ENCODE measurements around the gene CHD1L. TPM values are rescaled to one million over a fixed set of nuclear protein-coding genes. Genes with fewer than 3 reads are reported as not detected.

The CHD1L gene
- total and polyA plus RNA-seq, 2 donors (not counting 3 experiments of a cell fraction or from before 2014, with no cell fraction given) = 12.3 to 33.8 TPM

DNA sequence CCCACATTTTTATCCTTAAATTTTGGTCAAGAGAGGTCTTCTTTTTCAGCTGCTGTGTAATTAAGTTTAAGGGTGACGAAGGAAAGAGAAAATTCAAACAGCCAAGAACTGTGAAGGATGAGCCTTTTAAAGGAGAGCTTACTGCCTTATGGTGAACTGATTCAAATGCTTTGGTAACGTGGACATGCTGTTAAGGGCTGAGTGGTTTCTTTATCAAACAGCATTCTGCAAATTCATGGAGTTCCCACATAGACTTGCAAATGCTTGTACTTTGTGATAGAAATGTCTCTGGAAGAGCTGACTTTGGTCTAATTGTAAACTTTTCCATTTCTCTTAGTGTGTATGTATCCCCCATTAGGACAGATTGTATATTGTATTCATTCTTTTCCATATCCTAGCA lies 93.8 kb downstream of the CHD1L start:
- Histone ChIP-seq H2AFZ (ENCODE audit: low read depth, low read length) (no peak overlapping the region), H3K9me3 (replicated peaks; ENCODE audit: control insufficient read depth, insufficient read depth, low read length) (no peaks in the 10 kb centered on the region), H3K4me2 (ENCODE audit: insufficient read depth, low read length) (no peak overlapping the region), H3K9ac (replicated peaks; ENCODE audit: extremely low read depth, insufficient read depth, low read length) (no peak overlapping the region), H3K4me1 (ENCODE audit: control insufficient read depth, extremely low read depth, insufficient read depth, low read length) (no peaks in the 10 kb centered on the region), H3K27me3 (ENCODE audit: control insufficient read depth in 2 of 2, insufficient read depth in 2 of 2, low read length in 2 of 2) (peaks cover 0 to 2% of the 10 kb centered on the region in 2 experiments), H3K9me1 (replicated peaks; ENCODE audit: control insufficient read depth, extremely low read depth, insufficient read depth, low read length) (no peaks in the 10 kb centered on the region), H3K79me2 (ENCODE audit: control insufficient read depth, insufficient read depth, low read length) (no peaks in the 10 kb centered on the region), H3K4me3 (replicated peaks in 1 of 3; ENCODE audit: insufficient read depth in 1 of 3, low read depth in 1 of 3, low read length in 3 of 3) (no peak overlapping the region), H3K27ac (ENCODE audit: insufficient read depth, low read depth, low read length) (no peak overlapping the region), H4K20me1 (replicated peaks; ENCODE audit: control insufficient read depth, extremely low read depth, insufficient read depth, low read length) (no peaks in the 10 kb centered on the region), H3K36me3 (ENCODE audit: control insufficient read depth in 2 of 2, extremely low read depth in 1 of 2, insufficient read depth in 2 of 2, low read length in 2 of 2) (no peaks in the 10 kb centered on the region)
- no peak for DNase-seq (ENCODE audit: low read depth, low spot score)
- TF ChIP-seq JUN (IDR thresholded peaks at IDR 0.05; ENCODE audit: borderline replicate concordance, insufficient read depth, insufficient read length, low read depth) (no peak), CTCF (IDR thresholded peaks at IDR 0.05; ENCODE audit: extremely low read depth in 1 of 2, insufficient read depth in 1 of 2, low read depth in 1 of 2, low read length in 2 of 2) (no peak), POLR2AphosphoS5 (IDR thresholded peaks at IDR 0.05; ENCODE audit: insufficient read depth, low read depth, low read length) (no peak)
- FAIRE-seq = no peak
- BruUV-seq (replicated peaks) = no TSS peak
- POLR2A ChIA-PET = no interaction called here
- dilution Hi-C loops (cut with MboI; ENCODE audit: extremely low pct_ligation_motif_present, low sequenced_read_pairs) (no loop called here), intact Hi-C loops (cut with micrococcal nuclease) (no loop called here)
- CTCF ChIA-PET = interaction anchor here (1.8 kb wide), 1 partner anchor 14 kb away, joined by 4 read pairs; no protein-coding TSS in a partner anchor

DNA sequence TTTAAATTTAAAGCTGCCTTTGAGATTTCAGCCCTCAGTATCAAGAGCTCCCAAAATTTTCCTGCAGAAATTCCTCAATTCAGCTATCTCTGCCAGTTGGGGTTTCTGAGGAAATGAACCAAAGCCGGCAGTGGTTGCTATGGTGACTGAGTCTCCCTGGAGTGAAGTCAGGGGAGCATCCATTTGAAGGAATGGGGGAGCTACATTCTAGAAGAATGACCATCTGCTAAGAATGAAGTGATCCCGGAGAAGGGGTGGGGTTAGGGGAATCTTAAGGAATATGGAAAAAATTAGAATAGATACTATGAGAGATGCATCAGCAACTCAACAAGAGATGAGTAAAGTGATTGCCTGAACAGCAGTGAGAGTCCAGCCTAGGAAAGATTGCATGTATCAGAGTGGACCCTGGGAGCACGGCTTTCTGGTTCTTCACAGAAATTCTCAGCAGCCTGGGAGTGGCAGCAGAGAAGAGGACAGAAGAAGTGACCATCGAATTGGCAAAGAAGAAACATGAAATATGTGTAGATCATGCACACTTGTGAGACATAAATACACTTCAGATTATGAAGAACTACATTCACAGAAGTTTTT lies 94.7 kb downstream of the CHD1L start:
- H3K36me3 ChIP-seq (ENCODE audit: control insufficient read depth in 2 of 2, extremely low read depth in 1 of 2, insufficient read depth in 2 of 2, low read length in 2 of 2) = no peaks in the 10 kb centered on the region
- H3K4me2 ChIP-seq (ENCODE audit: insufficient read depth, low read length) = no peak overlapping the region
- dilution Hi-C loops (cut with MboI; ENCODE audit: extremely low pct_ligation_motif_present, low sequenced_read_pairs) (no loop called here), intact Hi-C loops (cut with micrococcal nuclease) (no loop called here)
- no TSS peak for BruUV-seq (replicated peaks)
- ChIA-PET POLR2A (no interaction called here), CTCF (interaction anchor here (1.8 kb wide), 1 partner anchor 13 kb away, joined by 4 read pairs; no protein-coding TSS in a partner anchor)
- H3K27ac ChIP-seq (ENCODE audit: insufficient read depth, low read depth, low read length) = no peak overlapping the region
- no peak for TF ChIP-seq EZH2 (IDR thresholded peaks at IDR 0.05; ENCODE audit: borderline replicate concordance, low read depth, low read length, severe bottlenecking)
- no peak for TF ChIP-seq MAX (IDR thresholded peaks at IDR 0.05; ENCODE audit: insufficient read depth, insufficient read length)
- no peak for TF ChIP-seq FOS (IDR thresholded peaks at IDR 0.05; ENCODE audit: borderline replicate concordance, insufficient read depth, low read length)
- TF ChIP-seq JUN (IDR thresholded peaks at IDR 0.05; ENCODE audit: borderline replicate concordance, insufficient read depth, insufficient read length, low read depth) = no peak
- TF ChIP-seq POLR2AphosphoS5 (IDR thresholded peaks at IDR 0.05; ENCODE audit: insufficient read depth, low read depth, low read length) = no peak
- TF ChIP-seq GATA2 (IDR thresholded peaks at IDR 0.05; ENCODE audit: insufficient read depth, insufficient read length, low read depth, low read length) = no peak
- TF ChIP-seq POLR2A (IDR thresholded peaks at IDR 0.05; ENCODE audit: low read depth, low read length) = no peak
- no peak for TF ChIP-seq MYC (IDR thresholded peaks at IDR 0.05; ENCODE audit: low read depth, low read length)
- no peak for TF ChIP-seq CTCF (IDR thresholded peaks at IDR 0.05; ENCODE audit: extremely low read depth in 1 of 2, insufficient read depth in 1 of 2, low read depth in 1 of 2, low read length in 2 of 2)
- H3K9ac ChIP-seq (replicated peaks; ENCODE audit: extremely low read depth, insufficient read depth, low read length) = no peak overlapping the region
- H3K27me3 ChIP-seq (ENCODE audit: control insufficient read depth in 2 of 2, insufficient read depth in 2 of 2, low read length in 2 of 2) = peaks cover 0 to 2% of the 10 kb centered on the region in 2 experiments
- no peak for FAIRE-seq
- no peak overlapping the region for H2AFZ ChIP-seq (ENCODE audit: low read depth, low read length)
- H3K9me1 ChIP-seq (replicated peaks; ENCODE audit: control insufficient read depth, extremely low read depth, insufficient read depth, low read length) = no peaks in the 10 kb centered on the region
- no peak overlapping the region for H3K4me3 ChIP-seq (replicated peaks in 1 of 3; ENCODE audit: insufficient read depth in 1 of 3, low read depth in 1 of 3, low read length in 3 of 3)
- no peaks in the 10 kb centered on the region for H4K20me1 ChIP-seq (replicated peaks; ENCODE audit: control insufficient read depth, extremely low read depth, insufficient read depth, low read length)
- no peaks in the 10 kb centered on the region for H3K79me2 ChIP-seq (ENCODE audit: control insufficient read depth, insufficient read depth, low read length)
- H3K4me1 ChIP-seq (ENCODE audit: control insufficient read depth, extremely low read depth, insufficient read depth, low read length) = no peaks in the 10 kb centered on the region
- no peak for DNase-seq (ENCODE audit: low read depth, low spot score)
- no peaks in the 10 kb centered on the region for H3K9me3 ChIP-seq (replicated peaks; ENCODE audit: control insufficient read depth, insufficient read depth, low read length)

Measured in endothelial cell of umbilical vein (primary cell).